ENCODE results near the gene ZNF343.

DNA sequence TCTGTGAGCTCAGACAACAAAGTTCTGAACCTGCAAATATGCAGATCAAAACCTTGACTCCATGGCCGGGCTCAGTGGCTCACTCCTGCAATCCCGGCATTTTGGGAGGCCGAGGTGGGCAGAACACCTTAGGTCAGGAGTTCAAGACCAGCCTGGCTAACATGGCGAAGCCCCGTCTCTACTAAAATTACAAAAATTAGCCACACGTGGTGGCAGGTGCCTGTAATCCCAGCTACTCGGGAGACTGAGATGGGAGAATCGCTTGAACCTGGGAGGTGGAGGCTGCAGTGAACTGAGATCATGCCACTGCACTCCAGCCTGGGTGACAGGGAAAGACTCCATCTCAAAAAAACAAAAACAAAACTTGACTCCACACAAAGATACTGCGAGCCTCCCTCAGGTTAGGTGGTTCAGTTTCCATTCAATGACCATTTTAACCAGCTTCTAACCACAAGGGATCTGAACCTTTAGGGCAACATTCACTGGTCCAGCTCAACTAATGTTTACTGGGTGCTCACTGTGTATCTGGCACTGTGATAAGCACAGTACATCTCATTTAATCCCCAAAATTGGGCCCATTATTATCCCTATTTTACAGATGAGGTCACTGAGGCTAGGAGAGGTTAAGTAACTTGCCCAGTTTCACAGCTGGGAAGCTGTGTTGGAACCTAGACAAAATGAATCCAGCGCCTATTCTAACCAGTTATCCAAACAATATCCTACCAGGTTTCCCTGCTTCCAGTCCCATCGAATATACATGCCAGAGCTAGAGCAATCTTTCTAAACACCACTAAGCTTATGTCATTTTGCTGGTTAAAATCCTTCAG lies 39.9 kb downstream of the ZNF343 start:
- TF ChIP-seq RAD21 (conservative IDR thresholded peaks at IDR 0.05) (no peak), EZH2 (IDR thresholded peaks at IDR 0.05; ENCODE audit: borderline replicate concordance, insufficient read depth, low read length, poor library complexity, severe bottlenecking) (no peak)
- TF ChIP-seq, protein P1, sequence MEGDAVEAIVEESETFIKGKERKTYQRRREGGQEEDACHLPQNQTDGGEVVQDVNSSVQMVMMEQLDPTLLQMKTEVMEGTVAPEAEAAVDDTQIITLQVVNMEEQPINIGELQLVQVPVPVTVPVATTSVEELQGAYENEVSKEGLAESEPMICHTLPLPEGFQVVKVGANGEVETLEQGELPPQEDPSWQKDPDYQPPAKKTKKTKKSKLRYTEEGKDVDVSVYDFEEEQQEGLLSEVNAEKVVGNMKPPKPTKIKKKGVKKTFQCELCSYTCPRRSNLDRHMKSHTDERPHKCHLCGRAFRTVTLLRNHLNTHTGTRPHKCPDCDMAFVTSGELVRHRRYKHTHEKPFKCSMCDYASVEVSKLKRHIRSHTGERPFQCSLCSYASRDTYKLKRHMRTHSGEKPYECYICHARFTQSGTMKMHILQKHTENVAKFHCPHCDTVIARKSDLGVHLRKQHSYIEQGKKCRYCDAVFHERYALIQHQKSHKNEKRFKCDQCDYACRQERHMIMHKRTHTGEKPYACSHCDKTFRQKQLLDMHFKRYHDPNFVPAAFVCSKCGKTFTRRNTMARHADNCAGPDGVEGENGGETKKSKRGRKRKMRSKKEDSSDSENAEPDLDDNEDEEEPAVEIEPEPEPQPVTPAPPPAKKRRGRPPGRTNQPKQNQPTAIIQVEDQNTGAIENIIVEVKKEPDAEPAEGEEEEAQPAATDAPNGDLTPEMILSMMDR (IDR thresholded peaks at IDR 0.05; ENCODE audit: poor library complexity, severe bottlenecking): no peak
